Upper lobe of left lung (tissue), 4 donors: ENCODE results near the gene FLOT2.

Experiments used
- POLR2A ChIP-seq, 4 donors: fragments of 450-650 bp; IDR thresholded peaks; one replicate each; pipeline ENCODE4 v1.5.1; 2016 to 2017; ENCODE audit warnings: antibody characterized with exemption in 4 of 4, mild to moderate bottlenecking in 2 of 4
- POLR2AphosphoS5 ChIP-seq, 2 donors: sonication (generic); formaldehyde crosslinking; IDR thresholded peaks; one replicate each; pipeline ENCODE4 v1.5.1; 2017; ENCODE audit warnings: antibody characterized with exemption in 2 of 2

GRCh38 chr17:28871056-28871579 is 26.4 kb downstream of the FLOT2 start:
- no peak for TF ChIP-seq POLR2A (IDR thresholded peaks at IDR 0.05)
- TF ChIP-seq POLR2AphosphoS5 (IDR thresholded peaks at IDR 0.05): no peak
